H1 (cell line): ENCODE data around the gene NQO2. TPM values are rescaled to one million over a fixed set of nuclear protein-coding genes. Genes with fewer than 3 reads are reported as not detected.

Experiments used
- CTCF ChIA-PET: fragments of 300-600 bp; sonication (Branson Sonifier 250); formaldehyde crosslinking; loops from one replicate; lab custom pipeline; 2021; ENCODE audit not compliant: partially characterized antibody; lab: Charles Lee
- POLR2A ChIA-PET: fragments of 300-600 bp; sonication (Branson Sonifier 250); formaldehyde crosslinking; loops from one replicate; lab custom pipeline; 2021; ENCODE audit warnings: inconsistent platforms; ENCODE audit not compliant: partially characterized antibody; lab: Charles Lee
- DNase-seq, 2 experiments: peaks; one replicate each; pipeline versions ENCODE4 v3.0.0 to v3.0.0-alpha.2; 2010 to 2022; ENCODE audit warnings: low spot score in 2 of 2, low read depth in 1 of 2, mixed read lengths in 1 of 2
- FAIRE-seq: peaks from 2 replicates; lab custom pipeline; 2011; peaks lifted over from hg19 to GRCh38; lab: Jason Lieb, UNC
- H2AFZ ChIP-seq: 2 replicates; pipeline ENCODE4 v1.8.1; 2012; ENCODE audit warnings: low read length, inconsistent platforms
- H2AK5ac ChIP-seq: 2 replicates; pipeline ENCODE4 v1.6.1; 2013; ENCODE audit warnings: low read depth, low read length
- H2BK120ac ChIP-seq: replicated peaks from 2 replicates; pipeline ENCODE3; 2013; ENCODE audit warnings: low read depth, low read length, inconsistent platforms
- H2BK12ac ChIP-seq: 2 replicates; pipeline ENCODE4 v1.6.1; 2013; ENCODE audit warnings: low read depth, low read length
- H2BK15ac ChIP-seq: 2 replicates; pipeline ENCODE4 v1.6.1; 2013; ENCODE audit warnings: low read length
- H2BK20ac ChIP-seq: 2 replicates; pipeline ENCODE4 v1.6.1; 2013; ENCODE audit warnings: low read length
- H2BK5ac ChIP-seq: 2 replicates; pipeline ENCODE4 v1.6.1; 2013; ENCODE audit warnings: low read depth, low read length
- H3K14ac ChIP-seq: 2 replicates; pipeline ENCODE4 v1.6.1; 2013; ENCODE audit warnings: inconsistent platforms; ENCODE audit not compliant: insufficient read length
- H3K18ac ChIP-seq: 2 replicates; pipeline ENCODE4 v1.6.1; 2013; ENCODE audit warnings: low read length; ENCODE audit errors: extremely low read depth
- H3K23ac ChIP-seq: 2 replicates; pipeline ENCODE4 v1.6.1; 2013; ENCODE audit warnings: inconsistent platforms; ENCODE audit not compliant: insufficient read length
- H3K23me2 ChIP-seq: 2 replicates; pipeline ENCODE4 v1.6.1; 2013; ENCODE audit warnings: low read depth, low read length
- H3K27ac ChIP-seq: 2 replicates; pipeline ENCODE4 v1.6.1; 2011; ENCODE audit warnings: low read depth, low read length, inconsistent platforms
- H3K27me3 ChIP-seq, 4 experiments: replicated peaks in 1 of 4; 1 replicate in 1 of 4; 2 replicates in 3 of 4; pipeline versions ENCODE4 v1.6.1 to v1.8.1; 2011 to 2013; ENCODE audit warnings: low read length in 3 of 4, mild to moderate bottlenecking in 3 of 4, inconsistent platforms in 2 of 4, mixed read lengths in 2 of 4, moderate library complexity in 1 of 4; ENCODE audit not compliant: control insufficient read depth in 3 of 4, insufficient read depth in 3 of 4; ENCODE audit errors: extremely low read depth in 1 of 4
- H3K36me3 ChIP-seq, 4 experiments: 2 replicates each; pipeline versions ENCODE4 v1.6.1 to v1.8.1; 2011 to 2013; ENCODE audit warnings: mild to moderate bottlenecking in 4 of 4, low read length in 3 of 4, moderate library complexity in 2 of 4, control low read depth in 1 of 4, inconsistent platforms in 1 of 4; ENCODE audit not compliant: insufficient read depth in 4 of 4, control insufficient read depth in 2 of 4
- H3K4ac ChIP-seq: replicated peaks from 2 replicates; pipeline ENCODE3; 2013; ENCODE audit warnings: low read length, low read depth, mixed read lengths, inconsistent platforms; ENCODE audit not compliant: insufficient read length
- H3K4me1 ChIP-seq, 4 experiments: replicated peaks in 1 of 4; 1 replicate in 1 of 4; 2 replicates in 3 of 4; pipeline versions ENCODE4 v1.6.1 to v1.8.1; 2011 to 2013; ENCODE audit warnings: low read length in 3 of 4, inconsistent platforms in 2 of 4, mixed read lengths in 1 of 4; ENCODE audit not compliant: insufficient read depth in 4 of 4, control insufficient read depth in 3 of 4
- H3K4me2 ChIP-seq, 2 experiments: 2 replicates each; pipeline versions ENCODE4 v1.6.1 to v1.8.1; 2011 to 2013; ENCODE audit warnings: low read depth in 2 of 2, low read length in 2 of 2, control low read depth in 1 of 2, inconsistent platforms in 1 of 2, mild to moderate bottlenecking in 1 of 2; ENCODE audit not compliant: insufficient read depth in 1 of 2
- H3K4me3 ChIP-seq, 4 experiments: fragments of 200-600, 300-600 bp in 1 of 4; sonication (generic), shearing (Covaris generic), sonication (Bioruptor Twin) in 1 of 4; 2 replicates each; pipeline versions ENCODE4 v1.5.1 to v1.8.1; 2011 to 2016; ENCODE audit warnings: low read length in 4 of 4, low read depth in 3 of 4, control low read depth in 2 of 4, inconsistent platforms in 2 of 4, mild to moderate bottlenecking in 2 of 4, mixed read lengths in 1 of 4, moderate library complexity in 1 of 4; ENCODE audit not compliant: insufficient read depth in 2 of 4; ENCODE audit errors: extremely low read depth in 1 of 4
- H3K56ac ChIP-seq: replicated peaks from 2 replicates; pipeline ENCODE3; 2013; ENCODE audit warnings: low read depth, mild to moderate bottlenecking, mixed read lengths, low read length, inconsistent platforms; ENCODE audit not compliant: insufficient read length
- H3K79me1 ChIP-seq: 2 replicates; pipeline ENCODE4 v1.6.1; 2013; ENCODE audit warnings: low read depth, low read length, control low read depth
- H3K79me2 ChIP-seq, 2 experiments: 2 replicates each; pipeline versions ENCODE4 v1.6.1 to v1.8.1; 2012 to 2013; ENCODE audit warnings: low read length in 2 of 2, mild to moderate bottlenecking in 2 of 2, inconsistent platforms in 1 of 2; ENCODE audit not compliant: insufficient read depth in 2 of 2, control insufficient read depth in 1 of 2
- H3K9ac ChIP-seq, 4 experiments: replicated peaks in 1 of 4; 1 replicate in 1 of 4; 2 replicates in 3 of 4; pipeline versions ENCODE4 v1.6.1 to v1.8.1; 2011 to 2013; ENCODE audit warnings: low read depth in 3 of 4, low read length in 3 of 4, control low read depth in 2 of 4, mild to moderate bottlenecking in 2 of 4, moderate library complexity in 2 of 4, inconsistent platforms in 1 of 4; ENCODE audit errors: extremely low read depth in 1 of 4
- H3K9me3 ChIP-seq, 2 experiments: 2 replicates each; pipeline versions ENCODE4 v1.6.1 to v1.8.1; 2012 to 2013; ENCODE audit warnings: mild to moderate bottlenecking in 2 of 2, moderate library complexity in 2 of 2, control low read depth in 1 of 2, inconsistent platforms in 1 of 2, low read depth in 1 of 2, low read length in 1 of 2, mixed read lengths in 1 of 2; ENCODE audit not compliant: insufficient read depth in 2 of 2
- H4K20me1 ChIP-seq, 2 experiments: replicated peaks in 1 of 2; 2 replicates each; pipeline versions ENCODE3 to v1.8.1; 2011 to 2013; ENCODE audit warnings: inconsistent platforms in 2 of 2, low read length in 2 of 2, mild to moderate bottlenecking in 1 of 2; ENCODE audit not compliant: insufficient read depth in 2 of 2, control insufficient read depth in 1 of 2
- H4K5ac ChIP-seq: 2 replicates; pipeline ENCODE4 v1.6.1; 2013; ENCODE audit warnings: low read length, low read depth, mixed read lengths, inconsistent platforms; ENCODE audit not compliant: insufficient read length
- H4K8ac ChIP-seq: 2 replicates; pipeline ENCODE4 v1.8.0; 2013; ENCODE audit warnings: mild to moderate bottlenecking, moderate library complexity, low read length, inconsistent platforms; ENCODE audit not compliant: insufficient read depth; ENCODE audit errors: extremely low read depth
- H4K91ac ChIP-seq: replicated peaks from 2 replicates; pipeline ENCODE3; 2013; ENCODE audit warnings: low read length, mixed read lengths, inconsistent platforms; ENCODE audit not compliant: insufficient read length
- HDAC6 ChIP-seq: IDR thresholded peaks from one replicate; pipeline ENCODE4 v1.7.1; 2012; ENCODE audit warnings: low read depth, mild to moderate bottlenecking, inconsistent platforms, low read length, moderate library complexity
- KDM4A ChIP-seq: IDR thresholded peaks from one replicate; pipeline ENCODE4 v1.7.1; 2012; ENCODE audit warnings: low read depth, mild to moderate bottlenecking, moderate library complexity, low read length, inconsistent platforms; ENCODE audit not compliant: severe bottlenecking
- KDM5A ChIP-seq: fragments of 200-600 bp; IDR thresholded peaks from 2 replicates; pipeline ENCODE4 v1.7.1; 2012; ENCODE audit warnings: mild to moderate bottlenecking, low read length, inconsistent platforms, mixed read lengths
- RAD21 ChIP-seq, 2 experiments: IDR thresholded peaks in 1 of 2; conservative IDR thresholded peaks in 1 of 2; 2 replicates each; pipeline ENCODE4 v1.6.1; 2011; ENCODE audit warnings: low read depth in 2 of 2, low read length in 2 of 2, improper control_type of control experiment in 1 of 2, inconsistent platforms in 1 of 2, mild to moderate bottlenecking in 1 of 2, moderate library complexity in 1 of 2
- SIX5 ChIP-seq: IDR thresholded peaks from 2 replicates; pipeline ENCODE4 v1.6.1; 2011; ENCODE audit warnings: mild to moderate bottlenecking, low read depth, low read length
- WGBS, 2 experiments: shearing (Covaris generic) in 1 of 2; methylation state at CpG; one replicate each; pipeline versions ENCODE4 v1.1.6 to v1.1.7; 2013 to 2015; ENCODE audit warnings: low lambda C conversion rate in 2 of 2, mixed read lengths in 2 of 2, inconsistent platforms in 1 of 2, low coverage in 1 of 2, missing lambda C conversion rate in 1 of 2; ENCODE audit not compliant: insufficient replicate concordance in 2 of 2, insufficient coverage in 1 of 2, insufficient read length in 1 of 2; ENCODE audit errors: extremely low coverage in 1 of 2, missing lambda C conversion rate in 1 of 2; 5-methylcytosine and 5-hydroxymethylcytosine counted together
- polyA plus RNA-seq, 7 experiments: library from polyadenylated mRNA; depleted of rRNA in 3 of 7; stranded (reverse) in 5 of 7; unstranded in 2 of 7; fragments of >200 nt in 5 of 7; fragments of 200-250 nt in 2 of 7; gene quantifications; 1 replicate in 5 of 7; 2 replicates in 1 of 7; 4 replicates in 1 of 7; pipeline versions ENCODE4 v1.2.1 to v1.2.3, GENCODE V29; 2011 to 2013; ENCODE audit warnings: missing spikeins in 2 of 7, mixed read lengths in 2 of 7
- total RNA-seq: library from RNA; stranded (reverse); fragmentation: NEBNext Ultra II Directional; extraction: Animal tissue kit (Norgen Biotek cat#: 25700); gene quantifications from 2 replicates; pipeline ENCODE4 v1.2.1, GENCODE V29; 2021
- TF ChIP-seq, protein P1 (sequence below): IDR thresholded peaks from 2 replicates; pipeline ENCODE4 v1.6.1; 2012; ENCODE audit warnings: inconsistent platforms
- TF ChIP-seq, protein P2 (sequence below): IDR thresholded peaks from 2 replicates; pipeline ENCODE4 v1.6.1; 2012; ENCODE audit warnings: inconsistent platforms

The NQO2 gene
- total and polyA plus RNA-seq, 2 of the 8 experiments (the other 6 are each of a cell fraction or from before 2014, with no cell fraction given): 135 to 168 TPM

DNA sequence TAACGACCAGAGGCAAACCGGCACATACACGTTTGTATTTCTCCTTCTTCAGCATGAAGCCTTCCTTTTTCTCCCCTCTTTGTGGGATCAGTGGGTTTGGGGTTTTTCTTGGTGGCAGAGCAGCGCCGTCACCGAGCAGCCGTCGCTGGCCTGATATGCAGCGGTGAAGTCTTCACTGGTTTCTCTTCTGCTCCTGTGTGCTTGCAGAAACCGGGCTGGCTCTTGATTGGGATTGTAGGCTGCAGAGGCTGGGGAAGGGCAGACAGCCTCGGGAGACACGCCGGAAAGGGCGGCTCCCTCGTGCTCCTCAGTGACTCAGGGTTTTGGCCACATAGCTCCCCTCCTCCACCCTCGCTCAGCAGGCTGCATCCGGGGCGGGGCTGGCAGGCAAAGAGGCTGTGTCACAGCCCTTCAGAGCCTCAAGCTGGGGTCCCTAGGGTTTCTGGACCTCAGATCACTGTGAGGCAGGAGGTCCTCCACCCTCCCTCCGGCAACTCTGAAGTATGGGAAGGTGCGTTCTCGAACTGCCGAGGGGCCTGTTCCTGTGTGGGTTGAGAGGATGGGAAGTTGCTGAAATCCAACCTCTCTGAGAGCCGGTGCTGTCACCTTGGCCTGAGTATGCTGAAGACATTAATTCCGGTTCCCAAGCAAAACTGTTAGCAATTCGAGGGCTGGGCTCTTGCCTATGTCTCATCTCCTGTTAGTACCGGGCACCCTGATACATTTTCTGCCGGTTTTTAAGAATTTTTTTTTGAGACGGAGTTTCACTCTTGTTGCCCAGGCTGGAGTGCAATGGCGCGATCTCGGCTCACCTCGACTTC, 24.2 kb downstream of the NQO2 start:
- Histone ChIP-seq H3K4me2 (peak overlapping the region; percentile 9 to 40; a peak in 3 of 4 replicates), H3K9ac (no peak overlapping the region; a peak in 1 of 7 replicates), H3K4ac (peak overlapping the region; percentile 65), H4K91ac (peak overlapping the region; percentile 82), H3K4me1 (peaks cover 6 to 17% (median 11%) of the 10 kb centered on the region in 4 experiments), H3K4me3 (peak overlapping the region in 2 of 4 experiments; percentile 5 to 9; a peak in 1 of 8 replicates), H3K14ac (no peak overlapping the region), H4K20me1 (peaks cover 0 to 2% of the 10 kb centered on the region in 2 experiments), H2BK12ac (peak overlapping the region; percentile 92), H4K5ac (peak overlapping the region; percentile 28), H3K56ac (no peak overlapping the region), H2BK20ac (peak overlapping the region; percentile 86), H3K27ac (peak overlapping the region; percentile 29; the same call in 1 of the 2 replicates), H3K9me3 (peaks cover 2 to 6% of the 10 kb centered on the region in 2 experiments; a peak in 2 of 4 replicates), H3K23ac (no peak overlapping the region), H2BK120ac (no peak overlapping the region), H2AFZ (no peak overlapping the region), H4K8ac (peak overlapping the region; percentile 72; the same call in 1 of the 2 replicates), H3K23me2 (0 out of 2 replicates have a peak, but pooled peaks cover 2% of the 10 kb centered on the region), H2BK5ac (peak overlapping the region; percentile 86; the same call in 1 of the 2 replicates), H3K18ac (peak overlapping the region; percentile 97), H3K79me1 (no peaks in the 10 kb centered on the region), H2BK15ac (peak overlapping the region; percentile 88; the same call in 1 of the 2 replicates), H3K27me3 (no peaks in the 10 kb centered on the region), H2AK5ac (peak overlapping the region; percentile 69; the same call in 1 of the 2 replicates), H3K36me3 (peaks cover 0 to 23% (median 14%) of the 10 kb centered on the region in 4 experiments; a peak in 7 of 8 replicates), H3K79me2 (no peaks in the 10 kb centered on the region)
- FAIRE-seq: no peak
- ChIA-PET POLR2A (interaction anchor here (0.9 to 5.7 kb wide), 7 partner anchors 9 to 52 kb away, joined by 3 to 33 read pairs (median 6); partner anchors contain the start of gene NQO2), CTCF (interaction anchor here (0.6 to 2.0 kb wide), 3 partner anchors 22 to 179 kb away, joined by 3 to 8 read pairs (median 3); no protein-coding TSS in a partner anchor)
- peak; percentile 75 to 86 for DNase-seq
- WGBS, 2 experiments: 67% methylated on average over 32 of the region's 32 CpGs; no CpG with 5 or more reads in 1 of the 2 experiments
- no peak for TF ChIP-seq HDAC6
- no peak for TF ChIP-seq KDM4A
- TF ChIP-seq KDM5A: no peak
- no peak for TF ChIP-seq SIX5
- no peak for TF ChIP-seq RAD21 (IDR thresholded peaks at IDR 0.05 in 1 of 2, conservative IDR thresholded peaks at IDR 0.05 in 1 of 2; ENCODE audit: low read depth in 2 of 2, low read length in 2 of 2)
- TF ChIP-seq, protein P1, sequence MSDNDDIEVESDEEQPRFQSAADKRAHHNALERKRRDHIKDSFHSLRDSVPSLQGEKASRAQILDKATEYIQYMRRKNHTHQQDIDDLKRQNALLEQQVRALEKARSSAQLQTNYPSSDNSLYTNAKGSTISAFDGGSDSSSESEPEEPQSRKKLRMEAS: peak; percentile 97
- TF ChIP-seq, protein P2, sequence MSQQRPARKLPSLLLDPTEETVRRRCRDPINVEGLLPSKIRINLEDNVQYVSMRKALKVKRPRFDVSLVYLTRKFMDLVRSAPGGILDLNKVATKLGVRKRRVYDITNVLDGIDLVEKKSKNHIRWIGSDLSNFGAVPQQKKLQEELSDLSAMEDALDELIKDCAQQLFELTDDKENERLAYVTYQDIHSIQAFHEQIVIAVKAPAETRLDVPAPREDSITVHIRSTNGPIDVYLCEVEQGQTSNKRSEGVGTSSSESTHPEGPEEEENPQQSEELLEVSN: peak; percentile 96
